Dermis blood vessel endothelial cell (primary cell): ENCODE measurements around the gene TMTC2. TPM values are rescaled to one million over a fixed set of nuclear protein-coding genes. Genes with fewer than 3 reads are reported as not detected.

Source experiments
- DNase-seq: peaks from one replicate; pipeline ENCODE4 v3.0.0; 2010
- total RNA-seq: library from RNA; depleted of rRNA; stranded (reverse); fragments of >200 nt; gene quantifications from 2 replicates; pipeline ENCODE4 v1.2.3, GENCODE V29; 2014

The TMTC2 gene
- total RNA-seq, 1 donor from 2014 or later: 17.9 TPM

GRCh38 chr12:82886671-82887340, 200.1 kb downstream of the TMTC2 start:
- no peak for DNase-seq

GRCh38 chr12:82893896-82894295, 207.2 kb downstream of the TMTC2 start:
- DNase-seq: no peak

- no peak for DNase-seq
Observed at GRCh38 chr12:82896277-82896676, 209.6 kb downstream of the TMTC2 start.

- no peak for DNase-seq
Observed at GRCh38 chr12:82896979-82897378, 210.3 kb downstream of the TMTC2 start.

- no peak for DNase-seq
Observed at GRCh38 chr12:82898441-82898840, 211.7 kb downstream of the TMTC2 start.

- no peak for DNase-seq
Observed at GRCh38 chr12:82904219-82904790, 217.6 kb downstream of the TMTC2 start.

GRCh38 chr12:82910246-82910893, 223.7 kb downstream of the TMTC2 start:
- no peak for DNase-seq

GRCh38 chr12:82912406-82912805, 225.7 kb downstream of the TMTC2 start:
- DNase-seq: no peak

- no peak for DNase-seq
Observed at GRCh38 chr12:82919388-82920054, 232.8 kb downstream of the TMTC2 start.

- DNase-seq: no peak
Observed at GRCh38 chr12:82923935-82924334, 237.2 kb downstream of the TMTC2 start.

GRCh38 chr12:82926630-82927029, 239.9 kb downstream of the TMTC2 start:
- DNase-seq: no peak

GRCh38 chr12:82930301-82930700, 243.6 kb downstream of the TMTC2 start:
- no peak for DNase-seq

- no peak for DNase-seq
Observed at GRCh38 chr12:82931349-82932116, 244.8 kb downstream of the TMTC2 start.

GRCh38 chr12:82937151-82937550, 250.4 kb downstream of the TMTC2 start:
- DNase-seq: no peak

- DNase-seq: no peak
Observed at GRCh38 chr12:82942521-82942920, 255.8 kb downstream of the TMTC2 start.

- no peak for DNase-seq
Observed at GRCh38 chr12:82942991-82943401, 256.3 kb downstream of the TMTC2 start.

- no peak for DNase-seq
Observed at GRCh38 chr12:82948491-82948890, 261.8 kb downstream of the TMTC2 start.

- no peak for DNase-seq
Observed at GRCh38 chr12:82950356-82950755, 263.6 kb downstream of the TMTC2 start.

- no peak for DNase-seq
Observed at GRCh38 chr12:82952946-82953345, 266.2 kb downstream of the TMTC2 start.

GRCh38 chr12:82953397-82953796, 266.7 kb downstream of the TMTC2 start:
- no peak for DNase-seq

- DNase-seq: no peak
Observed at GRCh38 chr12:82954064-82954463, 267.4 kb downstream of the TMTC2 start.

GRCh38 chr12:82954572-82954971, 267.9 kb downstream of the TMTC2 start:
- no peak for DNase-seq

GRCh38 chr12:82955043-82955442, 268.3 kb downstream of the TMTC2 start:
- DNase-seq: no peak
